Neural progenitor cell (in vitro differentiated cells): ENCODE data around the gene LMO2. TPM values are rescaled to one million over a fixed set of nuclear protein-coding genes. Genes with fewer than 3 reads are reported as not detected.

ENCODE experiments used
- DNase-seq: peaks from one replicate; pipeline ENCODE4 v3.0.0-alpha.2; 2016; ENCODE audit warnings: low spot score
- H2AFZ ChIP-seq: fragments of 200-600 bp; sonication (generic); replicated peaks from 2 replicates; pipeline ENCODE4 v1.6.1; 2016; ENCODE audit warnings: antibody characterized with exemption
- H3F3A ChIP-seq: fragments of 200-600 bp; sonication (generic); 2 replicates; pipeline ENCODE4 v1.6.1; 2016; ENCODE audit warnings: antibody characterized with exemption, low read depth
- H3K27ac ChIP-seq: fragments of 200-600 bp; sonication (generic); 2 replicates; pipeline ENCODE4 v1.5.1; 2016; ENCODE audit warnings: mild to moderate bottlenecking
- H3K27me3 ChIP-seq: fragments of 200-600 bp; sonication (generic); 2 replicates; pipeline ENCODE4 v1.6.1; 2016; ENCODE audit warnings: mild to moderate bottlenecking, moderate library complexity
- H3K36me3 ChIP-seq: fragments of 200-600 bp; sonication (generic); 2 replicates; pipeline ENCODE4 v1.5.1; 2016
- H3K4me1 ChIP-seq: fragments of 200-600 bp; sonication (generic); 2 replicates; pipeline ENCODE4 v1.6.1; 2016; ENCODE audit warnings: mixed run types
- H3K4me2 ChIP-seq: fragments of 200-600 bp; sonication (generic); 2 replicates; pipeline ENCODE4 v1.6.1; 2016
- H3K4me3 ChIP-seq: fragments of 200-600 bp; sonication (generic); 2 replicates; pipeline ENCODE4 v1.5.1; 2016
- H3K79me2 ChIP-seq: fragments of 200-600 bp; sonication (generic); 2 replicates; pipeline ENCODE4 v1.6.1; 2016; ENCODE audit warnings: low read depth
- H3K9ac ChIP-seq: fragments of 200-600 bp; sonication (generic); 2 replicates; pipeline ENCODE4 v1.6.1; 2016
- H3K9me3 ChIP-seq: fragments of 200-600 bp; sonication (generic); 2 replicates; pipeline ENCODE4 v1.5.1; 2016; ENCODE audit warnings: low read depth
- H4K20me1 ChIP-seq: fragments of 200-600 bp; sonication (generic); 2 replicates; pipeline ENCODE4 v1.6.1; 2016; ENCODE audit warnings: low read depth
- H3K27ac Mint-ChIP-seq: 3 replicates; pipeline ENCODE4 v1.8.0; 2021; ENCODE audit warnings: mixed read lengths
- H3K27me3 Mint-ChIP-seq: 2 replicates; pipeline ENCODE4 v1.8.0; 2022; ENCODE audit warnings: low read depth, mild to moderate bottlenecking, inconsistent platforms, moderate library complexity, mixed read lengths; ENCODE audit not compliant: insufficient read depth
- H3K36me3 Mint-ChIP-seq: 3 replicates; pipeline ENCODE4 v1.8.0; 2021; ENCODE audit warnings: mixed read lengths
- H3K4me1 Mint-ChIP-seq: 3 replicates; pipeline ENCODE4 v1.8.0; 2021; ENCODE audit warnings: mixed read lengths
- H3K4me3 Mint-ChIP-seq: 3 replicates; pipeline ENCODE4 v1.8.0; 2021; ENCODE audit warnings: mild to moderate bottlenecking, moderate library complexity, mixed read lengths
- H3K9me3 Mint-ChIP-seq: 3 replicates; pipeline ENCODE4 v1.8.0; 2020; ENCODE audit warnings: mixed read lengths
- EZH2 ChIP-seq: fragments of 200-600 bp; sonication (generic); IDR thresholded peaks from 2 replicates; pipeline ENCODE4 v1.6.1; 2017; ENCODE audit warnings: antibody characterized with exemption, mild to moderate bottlenecking, moderate library complexity
- EZH2phosphoT487 ChIP-seq: fragments of 200-600 bp; sonication (generic); IDR thresholded peaks from 2 replicates; pipeline ENCODE4 v1.6.1; 2017; ENCODE audit warnings: antibody characterized with exemption
- total RNA-seq: library from RNA; depleted of rRNA; stranded (reverse); fragments of >200 nt; gene quantifications from 2 replicates; pipeline ENCODE4 v1.2.3, GENCODE V29; 2015; ENCODE audit warnings: low replicate concordance
- TF ChIP-seq, protein P1 (sequence below): fragments of 200-600 bp; sonication (generic); IDR thresholded peaks from 2 replicates; pipeline ENCODE4 v1.5.1; 2017; ENCODE audit warnings: antibody characterized with exemption, mild to moderate bottlenecking

Gene LMO2
- total RNA-seq, 1 donor from 2014 or later, result 0.92 TPM

DNA sequence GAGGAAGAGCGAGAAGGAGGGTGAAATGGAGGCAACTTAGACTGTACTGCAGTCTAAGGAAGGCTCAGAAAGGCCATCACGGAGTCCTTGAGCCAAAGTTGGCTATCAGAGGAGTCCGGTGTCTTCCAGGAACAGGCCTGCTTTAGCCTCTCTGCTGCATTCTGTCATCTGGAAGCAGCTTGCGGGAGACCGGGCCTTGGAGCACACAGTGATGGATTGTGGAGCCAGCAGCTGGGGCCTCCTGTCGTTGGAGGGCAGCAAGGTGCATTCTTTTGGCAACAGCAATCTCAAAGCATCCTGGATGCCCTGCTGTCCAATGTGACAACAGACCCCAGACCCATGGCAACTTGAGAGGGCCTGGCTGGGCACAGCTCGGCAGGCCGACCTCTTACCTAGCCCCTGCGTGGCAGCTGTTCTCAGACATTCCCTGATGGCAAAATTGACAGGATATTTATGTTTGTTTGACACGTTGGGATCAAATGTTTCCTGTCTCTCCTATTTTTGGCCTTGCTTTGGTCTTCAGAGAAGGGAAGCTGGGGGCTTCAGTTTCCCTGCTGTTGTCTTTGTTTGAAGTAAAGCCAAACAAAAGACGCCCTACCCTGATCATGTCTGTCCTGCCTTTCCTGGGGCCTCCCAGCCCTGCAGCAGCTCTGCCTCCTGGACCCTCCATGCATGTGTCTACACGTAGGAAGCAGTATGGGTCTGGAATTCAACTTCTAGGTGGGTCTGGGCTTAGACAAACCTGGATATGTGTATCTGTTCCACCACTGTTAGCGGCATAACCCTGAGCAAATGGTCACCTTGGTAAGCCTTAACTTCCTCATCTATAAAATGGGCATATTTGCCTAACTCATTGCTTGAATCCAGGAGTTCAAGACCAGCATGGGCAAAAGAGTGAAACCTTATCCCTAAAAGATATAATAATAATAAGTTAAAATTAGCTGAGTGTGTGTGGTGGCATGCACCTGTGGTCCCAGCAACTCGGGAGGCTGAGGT, 43.9 kb upstream of the LMO2 start:
- H3K4me3 ChIP-seq, result no peak overlapping the region
- H3K4me1 ChIP-seq, result peaks cover 4% of the 10 kb centered on the region
- no peak for TF ChIP-seq EZH2phosphoT487
- no peak for TF ChIP-seq EZH2
- TF ChIP-seq, protein P1, sequence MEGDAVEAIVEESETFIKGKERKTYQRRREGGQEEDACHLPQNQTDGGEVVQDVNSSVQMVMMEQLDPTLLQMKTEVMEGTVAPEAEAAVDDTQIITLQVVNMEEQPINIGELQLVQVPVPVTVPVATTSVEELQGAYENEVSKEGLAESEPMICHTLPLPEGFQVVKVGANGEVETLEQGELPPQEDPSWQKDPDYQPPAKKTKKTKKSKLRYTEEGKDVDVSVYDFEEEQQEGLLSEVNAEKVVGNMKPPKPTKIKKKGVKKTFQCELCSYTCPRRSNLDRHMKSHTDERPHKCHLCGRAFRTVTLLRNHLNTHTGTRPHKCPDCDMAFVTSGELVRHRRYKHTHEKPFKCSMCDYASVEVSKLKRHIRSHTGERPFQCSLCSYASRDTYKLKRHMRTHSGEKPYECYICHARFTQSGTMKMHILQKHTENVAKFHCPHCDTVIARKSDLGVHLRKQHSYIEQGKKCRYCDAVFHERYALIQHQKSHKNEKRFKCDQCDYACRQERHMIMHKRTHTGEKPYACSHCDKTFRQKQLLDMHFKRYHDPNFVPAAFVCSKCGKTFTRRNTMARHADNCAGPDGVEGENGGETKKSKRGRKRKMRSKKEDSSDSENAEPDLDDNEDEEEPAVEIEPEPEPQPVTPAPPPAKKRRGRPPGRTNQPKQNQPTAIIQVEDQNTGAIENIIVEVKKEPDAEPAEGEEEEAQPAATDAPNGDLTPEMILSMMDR, result no peak
- no peak overlapping the region for H3K9ac ChIP-seq
- H2AFZ ChIP-seq, result no peak overlapping the region
- no peaks in the 10 kb centered on the region for H3K79me2 ChIP-seq
- Mint-ChIP-seq H3K36me3 (no peaks in the 10 kb centered on the region), H3K27ac (no peak overlapping the region), H3K9me3 (no peaks in the 10 kb centered on the region), H3K4me1 (peaks cover 25% of the 10 kb centered on the region), H3K4me3 (no peak overlapping the region), H3K27me3 (peaks cover 10% of the 10 kb centered on the region)
- no peaks in the 10 kb centered on the region for H3K27me3 ChIP-seq
- no peaks in the 10 kb centered on the region for H3K36me3 ChIP-seq
- DNase-seq, result peak; percentile 13
- no peak overlapping the region for H3K4me2 ChIP-seq
- H3F3A ChIP-seq, result no peaks in the 10 kb centered on the region
- H3K9me3 ChIP-seq, result no peaks in the 10 kb centered on the region
- H3K27ac ChIP-seq, result no peak overlapping the region
- H4K20me1 ChIP-seq, result no peaks in the 10 kb centered on the region

DNA sequence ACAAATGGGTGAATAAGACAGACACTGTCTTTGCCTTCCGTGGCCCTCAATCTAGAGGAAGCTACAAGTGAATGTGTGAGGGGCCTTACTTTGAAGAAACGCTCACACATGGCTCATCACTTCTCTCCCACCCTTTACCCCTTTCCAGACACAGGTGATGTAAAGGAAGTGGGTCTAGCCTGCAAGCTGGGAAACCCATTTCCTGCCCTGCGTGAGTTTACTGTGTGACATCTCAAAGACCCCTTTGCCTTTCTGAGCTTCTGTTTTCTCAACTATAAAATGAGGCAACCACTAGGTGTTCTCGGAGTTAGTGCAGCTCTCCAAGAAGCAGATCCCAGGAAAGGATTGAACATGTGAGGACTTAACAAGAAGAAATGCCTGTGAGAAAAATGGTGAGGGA, 43.1 kb upstream of the LMO2 start:
- H3K9ac ChIP-seq, result no peak overlapping the region
- Mint-ChIP-seq H3K27me3 (peaks cover 10% of the 10 kb centered on the region), H3K4me3 (no peak overlapping the region), H3K9me3 (no peaks in the 10 kb centered on the region), H3K36me3 (no peaks in the 10 kb centered on the region), H3K27ac (no peak overlapping the region), H3K4me1 (peaks cover 30% of the 10 kb centered on the region)
- no peak overlapping the region for H3K4me3 ChIP-seq
- no peak overlapping the region for H3K27ac ChIP-seq
- no peak for DNase-seq
- H3K27me3 ChIP-seq, result no peaks in the 10 kb centered on the region
- no peaks in the 10 kb centered on the region for H4K20me1 ChIP-seq
- TF ChIP-seq, protein P1, result no peak
- no peaks in the 10 kb centered on the region for H3K9me3 ChIP-seq
- H3F3A ChIP-seq, result no peaks in the 10 kb centered on the region
- no peak overlapping the region for H2AFZ ChIP-seq
- H3K36me3 ChIP-seq, result no peaks in the 10 kb centered on the region
- H3K79me2 ChIP-seq, result no peaks in the 10 kb centered on the region
- no peak overlapping the region for H3K4me2 ChIP-seq
- H3K4me1 ChIP-seq, result peaks cover 11% of the 10 kb centered on the region

DNA sequence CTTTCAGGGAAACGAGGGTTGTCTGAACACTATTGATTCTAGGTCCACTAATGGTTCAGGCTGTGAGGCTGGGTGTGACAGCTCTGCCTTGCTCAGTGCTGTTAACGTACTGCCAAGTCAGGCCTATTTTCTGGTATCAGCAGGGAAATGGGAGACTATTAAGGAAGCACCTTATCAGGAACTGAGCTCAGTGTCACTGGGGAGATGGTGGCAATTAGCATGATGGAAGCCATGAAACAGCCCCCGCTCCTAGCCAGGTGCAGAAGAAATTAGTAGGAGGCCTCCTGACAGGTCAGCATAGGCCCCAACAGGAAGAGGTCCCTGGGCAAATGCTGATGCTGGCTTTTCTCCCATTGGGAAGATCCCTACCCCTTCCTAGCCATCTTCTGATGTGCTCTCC, 42.6 kb upstream of the LMO2 start:
- Mint-ChIP-seq H3K4me1 (peaks cover 31% of the 10 kb centered on the region), H3K36me3 (no peaks in the 10 kb centered on the region), H3K27ac (no peak overlapping the region), H3K9me3 (no peaks in the 10 kb centered on the region), H3K27me3 (peaks cover 10% of the 10 kb centered on the region), H3K4me3 (no peak overlapping the region)
- no peaks in the 10 kb centered on the region for H4K20me1 ChIP-seq
- no peaks in the 10 kb centered on the region for H3K79me2 ChIP-seq
- H3F3A ChIP-seq, result no peaks in the 10 kb centered on the region
- H3K36me3 ChIP-seq, result no peaks in the 10 kb centered on the region
- no peaks in the 10 kb centered on the region for H3K9me3 ChIP-seq
- TF ChIP-seq, protein P1, result no peak
- TF ChIP-seq EZH2 (no peak), EZH2phosphoT487 (no peak)
- no peak overlapping the region for H3K4me2 ChIP-seq
- no peak overlapping the region for H3K9ac ChIP-seq
- no peak for DNase-seq
- no peak overlapping the region for H2AFZ ChIP-seq
- no peak overlapping the region for H3K4me3 ChIP-seq
- H3K27ac ChIP-seq, result no peak overlapping the region
- no peaks in the 10 kb centered on the region for H3K27me3 ChIP-seq
- peaks cover 13% of the 10 kb centered on the region for H3K4me1 ChIP-seq
